Endothelial cell of umbilical vein (primary cell): Measurements from ENCODE around the gene COL8A1.

ENCODE experiments used
- CTCF ChIP-seq, 2 donors: IDR thresholded peaks; 1 replicate in 1 of 2; 2 replicates in 1 of 2; pipeline ENCODE4 v1.5.1; 2011; ENCODE audit warnings: low read length in 2 of 2, mild to moderate bottlenecking in 2 of 2, moderate library complexity in 2 of 2, control low read depth in 1 of 2, inconsistent platforms in 1 of 2, low read depth in 1 of 2; ENCODE audit not compliant: insufficient read depth in 1 of 2; ENCODE audit errors: extremely low read depth in 1 of 2
- POLR2A ChIP-seq: IDR thresholded peaks from 2 replicates; pipeline ENCODE4 v1.6.1; 2012; ENCODE audit warnings: low read depth, mild to moderate bottlenecking, control low read depth, low read length
- POLR2AphosphoS5 ChIP-seq: IDR thresholded peaks from 2 replicates; pipeline ENCODE4 v1.6.1; 2012; ENCODE audit warnings: low read depth, mild to moderate bottlenecking, control low read depth, low read length, moderate library complexity; ENCODE audit not compliant: insufficient read depth

DNA sequence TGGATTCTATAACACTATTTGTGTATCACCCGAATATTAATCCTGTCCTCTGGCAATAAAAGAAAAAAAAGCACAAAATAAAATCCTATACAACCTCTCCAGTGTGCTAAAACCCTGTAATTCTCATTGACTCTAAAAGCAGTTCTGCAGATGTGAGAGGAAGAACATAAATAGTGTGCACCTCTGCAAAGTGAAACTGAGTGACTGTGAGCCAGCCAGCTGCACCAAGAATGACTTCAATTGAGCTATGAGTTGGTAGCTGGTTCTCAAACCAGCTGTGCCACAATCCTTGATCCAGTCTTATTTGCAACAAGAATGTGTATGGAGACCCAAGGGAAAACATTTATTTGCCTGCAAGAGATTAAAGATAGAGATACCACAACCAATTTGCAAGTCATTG lies 31.2 kb upstream of the COL8A1 start:
- TF ChIP-seq CTCF (IDR thresholded peaks at IDR 0.05; ENCODE audit: extremely low read depth in 1 of 2, insufficient read depth in 1 of 2, low read depth in 1 of 2, low read length in 2 of 2) (no peak), POLR2A (no peak), POLR2AphosphoS5 (no peak)
